LNCAP (cell line): ENCODE measurements around the gene RXRA.

Experiments
- TF ChIP-seq, protein P1 (sequence below): fragments of 450-650 bp; IDR thresholded peaks from 2 replicates; pipeline ENCODE4 v1.5.1; 2017; ENCODE audit warnings: mild to moderate bottlenecking

Gene RXRA

GRCh38 chr9:134481762-134482161 lies 155.5 kb downstream of the RXRA start:
- TF ChIP-seq, protein P1, sequence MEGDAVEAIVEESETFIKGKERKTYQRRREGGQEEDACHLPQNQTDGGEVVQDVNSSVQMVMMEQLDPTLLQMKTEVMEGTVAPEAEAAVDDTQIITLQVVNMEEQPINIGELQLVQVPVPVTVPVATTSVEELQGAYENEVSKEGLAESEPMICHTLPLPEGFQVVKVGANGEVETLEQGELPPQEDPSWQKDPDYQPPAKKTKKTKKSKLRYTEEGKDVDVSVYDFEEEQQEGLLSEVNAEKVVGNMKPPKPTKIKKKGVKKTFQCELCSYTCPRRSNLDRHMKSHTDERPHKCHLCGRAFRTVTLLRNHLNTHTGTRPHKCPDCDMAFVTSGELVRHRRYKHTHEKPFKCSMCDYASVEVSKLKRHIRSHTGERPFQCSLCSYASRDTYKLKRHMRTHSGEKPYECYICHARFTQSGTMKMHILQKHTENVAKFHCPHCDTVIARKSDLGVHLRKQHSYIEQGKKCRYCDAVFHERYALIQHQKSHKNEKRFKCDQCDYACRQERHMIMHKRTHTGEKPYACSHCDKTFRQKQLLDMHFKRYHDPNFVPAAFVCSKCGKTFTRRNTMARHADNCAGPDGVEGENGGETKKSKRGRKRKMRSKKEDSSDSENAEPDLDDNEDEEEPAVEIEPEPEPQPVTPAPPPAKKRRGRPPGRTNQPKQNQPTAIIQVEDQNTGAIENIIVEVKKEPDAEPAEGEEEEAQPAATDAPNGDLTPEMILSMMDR, result no peak

GRCh38 chr9:134482226-134482625 lies 156.0 kb downstream of the RXRA start:
- TF ChIP-seq, protein P1, result no peak

- TF ChIP-seq, protein P1, result no peak
Measured at GRCh38 chr9:134483361-134484184, 157.3 kb downstream of the RXRA start.

DNA sequence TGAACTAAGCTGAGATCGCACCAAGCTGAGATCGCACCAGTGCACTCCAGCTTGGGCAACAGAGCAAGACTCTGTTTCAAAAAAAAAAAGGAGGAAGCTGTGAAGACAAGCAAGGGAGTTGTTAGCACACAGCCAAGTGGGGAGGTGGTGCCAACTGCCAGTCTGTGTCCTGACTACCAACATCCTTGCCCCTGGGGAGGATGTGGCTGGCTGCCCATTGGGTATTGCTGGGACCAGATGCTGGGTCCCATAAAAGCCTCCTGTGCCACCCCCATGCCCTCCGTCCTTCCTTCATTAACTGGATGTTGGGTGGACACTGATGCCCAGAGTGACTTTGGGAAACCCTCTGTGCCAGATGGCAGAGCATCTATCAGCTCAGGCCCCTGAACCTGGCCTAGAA lies 158.2 kb downstream of the RXRA start:
- TF ChIP-seq, protein P1, result no peak

DNA sequence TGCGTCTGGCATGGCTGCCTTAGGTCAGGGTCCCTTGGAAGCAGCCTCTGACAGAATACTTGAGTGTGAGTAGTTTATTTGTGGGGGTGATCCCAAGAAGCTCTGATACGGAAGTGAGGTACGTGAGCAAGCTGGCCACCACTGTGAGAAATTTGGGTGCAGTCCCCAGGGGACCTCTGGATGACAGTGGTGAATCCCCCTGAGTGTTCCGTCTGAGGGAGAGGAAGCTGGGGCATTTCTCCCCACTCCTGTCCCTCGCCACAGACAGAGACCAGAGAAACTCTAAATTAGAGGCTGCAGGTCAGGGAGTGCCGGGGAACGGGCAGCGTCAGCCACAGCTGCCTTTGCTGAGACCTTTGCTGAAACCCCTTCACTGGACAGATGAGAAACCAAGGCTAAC lies 159.4 kb downstream of the RXRA start:
- TF ChIP-seq, protein P1, result no peak

DNA sequence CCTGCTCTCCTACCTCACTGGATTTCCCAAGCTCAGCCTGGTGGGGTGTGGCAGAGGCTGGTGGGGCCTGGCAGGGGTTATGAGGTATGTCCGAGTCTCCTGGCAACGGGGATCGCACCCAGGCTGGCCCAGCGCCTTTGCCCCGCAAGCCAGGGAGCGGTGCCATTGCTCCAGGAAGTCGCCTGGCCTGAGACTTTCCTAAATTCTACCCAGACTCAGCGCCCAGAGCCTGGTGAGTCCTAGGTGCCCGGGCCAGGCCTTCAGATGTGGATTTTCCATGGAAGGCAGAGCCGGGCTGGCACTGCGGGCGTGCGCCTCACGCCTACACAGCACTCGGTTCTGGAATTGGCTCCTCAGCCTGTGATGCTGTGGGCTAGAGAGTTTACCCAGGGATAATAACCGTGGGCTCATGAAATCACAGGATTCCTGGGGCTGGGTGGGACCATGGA lies 159.9 kb downstream of the RXRA start:
- TF ChIP-seq, protein P1, result no peak

DNA sequence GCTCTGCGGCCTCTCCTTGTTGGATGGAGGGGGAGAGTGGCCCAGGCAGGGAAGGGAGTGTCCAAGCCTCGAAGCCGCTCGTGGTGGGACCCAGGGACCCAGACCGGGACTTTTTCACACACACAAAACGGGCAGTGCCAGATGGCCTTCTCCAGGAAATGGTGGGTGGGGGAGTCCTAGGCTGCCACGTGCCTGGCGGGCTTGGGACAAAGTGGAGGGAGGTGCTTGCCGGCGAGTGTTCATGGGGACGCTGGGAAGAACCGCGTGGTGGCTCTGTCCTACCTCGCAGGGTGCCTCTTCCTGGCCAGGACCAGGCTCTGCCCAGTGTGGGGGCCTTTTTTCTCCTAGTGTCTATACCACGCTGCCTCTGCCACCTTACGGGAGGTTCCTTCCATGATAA lies 160.3 kb downstream of the RXRA start:
- TF ChIP-seq, protein P1, result no peak
